HG03342 (cell line): ENCODE measurements around the gene TGIF2.
"Not testable (repeated sequence)": the region's sequence is repeated elsewhere in the genome, so short reads cannot be mapped to it uniquely, and the experiment has no call there.

Experiments
- ATAC-seq: cut with Tn5 transposase; IDR thresholded peaks from one replicate; pipeline ENCODE4 v1.9.1; 2021; ENCODE audit warnings: mild to moderate bottlenecking, moderate library complexity; ENCODE audit not compliant: unreplicated experiment

TGIF2 gene

GRCh38 chr20:36607586-36608387 lies 34.4 kb downstream of the TGIF2 start:
- ATAC-seq, result no peak

DNA sequence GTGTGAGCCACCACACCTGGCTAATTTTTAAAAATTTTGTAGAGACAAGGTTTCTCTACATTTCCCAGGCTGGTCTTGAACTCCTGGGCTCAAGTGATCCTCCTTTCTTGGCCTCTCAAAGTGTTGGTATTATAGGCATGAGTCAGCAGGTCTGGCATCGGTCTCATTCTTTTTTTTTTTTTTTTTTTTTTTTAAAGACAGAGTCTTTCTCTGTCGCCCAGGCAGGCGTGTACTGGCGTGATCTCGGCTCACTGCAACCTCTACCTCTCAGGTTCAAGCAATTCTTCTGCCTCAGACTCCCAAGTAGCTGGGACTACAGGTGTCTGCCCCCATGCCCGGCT lies 35.0 kb downstream of the TGIF2 start:
- ATAC-seq, result not testable (repeated sequence)

DNA sequence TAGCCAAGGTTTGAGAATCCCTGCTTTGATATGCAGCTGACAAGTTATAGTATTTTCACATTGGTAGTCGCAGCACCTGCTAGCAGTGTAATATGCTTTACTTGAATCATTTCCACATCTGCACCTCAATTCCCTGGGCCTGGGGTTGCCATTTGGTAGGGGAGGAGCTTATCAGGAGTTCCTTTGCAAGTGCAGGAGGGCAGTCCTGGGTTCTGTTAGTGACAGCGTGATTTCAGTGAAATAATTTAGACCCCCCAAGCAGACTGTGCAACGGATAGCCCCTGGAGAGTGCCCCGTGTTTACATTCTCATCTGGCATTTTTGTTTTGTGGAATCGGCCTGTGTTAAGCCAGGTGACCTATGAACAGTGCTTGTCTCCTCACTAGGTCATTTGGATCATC lies 38.2 kb downstream of the TGIF2 start:
- ATAC-seq, result no peak

DNA sequence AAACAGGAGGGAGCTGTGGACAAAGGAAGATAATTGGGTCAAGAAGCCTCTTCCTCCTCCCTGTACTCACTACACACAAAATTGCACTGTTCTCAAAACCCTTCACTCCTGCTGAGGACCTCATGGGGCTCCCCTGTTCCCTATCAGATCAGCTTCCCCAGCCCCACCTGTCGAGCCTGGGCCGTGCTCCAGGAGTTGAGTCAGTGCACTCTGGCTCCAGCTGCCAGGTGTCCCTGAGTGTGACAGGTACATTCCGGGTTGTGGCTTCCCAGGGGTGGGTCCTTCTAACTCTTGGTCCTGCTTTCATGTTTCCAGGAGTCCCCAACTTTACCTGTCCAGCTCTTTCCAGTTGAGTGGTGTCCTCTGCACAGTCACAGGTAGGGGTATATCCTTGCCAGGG lies 40.6 kb downstream of the TGIF2 start:
- no peak for ATAC-seq

- ATAC-seq, result no peak
Measured at GRCh38 chr20:36614781-36615557, 41.6 kb downstream of the TGIF2 start.

DNA sequence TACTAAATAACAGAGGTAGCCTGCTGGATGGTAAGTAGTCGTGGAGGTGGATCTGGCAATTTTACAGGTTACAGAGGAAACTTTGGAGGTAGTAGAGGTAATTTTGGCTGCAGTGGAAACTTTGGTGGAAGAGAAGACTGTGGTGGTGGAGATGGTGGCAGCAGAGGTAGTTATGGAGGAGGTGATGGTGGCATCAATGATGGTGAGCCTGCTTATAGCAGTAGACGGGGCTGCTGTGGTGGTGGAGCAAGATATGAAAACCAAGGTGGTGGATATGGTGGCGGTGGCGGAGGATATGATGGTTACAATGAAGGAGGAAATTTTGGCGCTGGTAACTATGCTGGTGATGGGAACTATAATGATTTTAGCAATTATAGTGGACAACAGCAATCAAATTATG lies 47.5 kb downstream of the TGIF2 start:
- no peak for ATAC-seq

DNA sequence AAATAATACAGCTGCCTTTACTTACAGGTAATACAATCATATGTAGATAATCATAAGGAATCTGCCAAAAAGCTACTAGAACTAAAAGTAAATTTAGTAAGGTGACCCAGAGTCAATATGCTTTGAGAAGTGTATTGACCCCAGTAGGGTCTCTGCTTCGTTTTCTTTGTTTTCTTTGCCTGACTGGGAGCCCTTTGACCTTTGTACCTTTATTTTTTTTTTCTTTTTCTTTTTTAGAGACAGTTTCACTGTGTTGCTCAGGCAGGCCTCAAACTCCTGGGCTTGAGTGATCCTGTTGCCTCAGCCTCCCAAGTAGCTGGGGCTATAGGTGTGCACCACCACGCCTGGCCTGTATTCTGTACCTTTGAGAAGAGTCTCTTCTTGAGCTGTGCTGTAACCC lies 50.0 kb downstream of the TGIF2 start:
- ATAC-seq, result no peak

- ATAC-seq, result no peak
Measured at GRCh38 chr20:36624068-36624943, 50.9 kb downstream of the TGIF2 start.

DNA sequence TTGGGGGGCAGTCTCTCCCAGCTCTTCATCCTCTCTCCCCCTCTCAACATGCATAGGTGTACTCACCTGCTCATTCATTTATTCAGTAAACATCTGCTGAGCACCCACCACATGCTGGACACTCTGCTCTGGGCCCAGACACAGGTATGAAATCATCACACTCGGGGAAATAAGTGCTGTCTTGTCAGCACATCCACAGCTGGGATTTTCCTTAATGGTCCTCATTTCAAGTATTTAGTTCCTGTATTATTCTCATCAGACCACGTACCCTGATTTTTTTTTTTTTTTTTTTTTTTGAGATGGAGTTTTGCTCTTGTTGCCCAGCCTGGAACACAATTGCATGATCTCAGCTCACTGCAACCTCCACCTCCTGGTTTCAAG lies 51.5 kb downstream of the TGIF2 start:
- no peak for ATAC-seq

- no peak for ATAC-seq
Measured at GRCh38 chr20:36628076-36628475, 54.7 kb downstream of the TGIF2 start.

GRCh38 chr20:36629719-36630681 lies 56.6 kb downstream of the TGIF2 start:
- ATAC-seq, result peak; percentile 69

GRCh38 chr20:36631646-36632045 lies 58.2 kb downstream of the TGIF2 start:
- ATAC-seq, result no peak

DNA sequence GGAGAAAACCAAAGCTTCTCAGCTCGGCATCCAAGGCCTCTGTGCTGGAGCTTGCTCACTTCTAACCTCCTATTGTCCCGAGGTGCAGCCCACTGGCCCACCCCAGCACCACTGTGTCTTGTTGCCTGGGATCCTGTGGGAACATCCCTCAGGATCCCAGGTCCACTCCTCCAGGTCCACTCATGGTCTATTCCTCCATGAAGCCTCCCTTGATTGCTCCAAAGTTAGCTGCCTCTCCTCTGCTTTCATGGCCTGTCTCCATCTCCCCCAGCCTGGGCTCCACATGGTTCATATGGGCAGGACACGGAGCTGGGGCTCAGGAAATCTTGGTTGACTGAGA lies 58.7 kb downstream of the TGIF2 start:
- no peak for ATAC-seq

DNA sequence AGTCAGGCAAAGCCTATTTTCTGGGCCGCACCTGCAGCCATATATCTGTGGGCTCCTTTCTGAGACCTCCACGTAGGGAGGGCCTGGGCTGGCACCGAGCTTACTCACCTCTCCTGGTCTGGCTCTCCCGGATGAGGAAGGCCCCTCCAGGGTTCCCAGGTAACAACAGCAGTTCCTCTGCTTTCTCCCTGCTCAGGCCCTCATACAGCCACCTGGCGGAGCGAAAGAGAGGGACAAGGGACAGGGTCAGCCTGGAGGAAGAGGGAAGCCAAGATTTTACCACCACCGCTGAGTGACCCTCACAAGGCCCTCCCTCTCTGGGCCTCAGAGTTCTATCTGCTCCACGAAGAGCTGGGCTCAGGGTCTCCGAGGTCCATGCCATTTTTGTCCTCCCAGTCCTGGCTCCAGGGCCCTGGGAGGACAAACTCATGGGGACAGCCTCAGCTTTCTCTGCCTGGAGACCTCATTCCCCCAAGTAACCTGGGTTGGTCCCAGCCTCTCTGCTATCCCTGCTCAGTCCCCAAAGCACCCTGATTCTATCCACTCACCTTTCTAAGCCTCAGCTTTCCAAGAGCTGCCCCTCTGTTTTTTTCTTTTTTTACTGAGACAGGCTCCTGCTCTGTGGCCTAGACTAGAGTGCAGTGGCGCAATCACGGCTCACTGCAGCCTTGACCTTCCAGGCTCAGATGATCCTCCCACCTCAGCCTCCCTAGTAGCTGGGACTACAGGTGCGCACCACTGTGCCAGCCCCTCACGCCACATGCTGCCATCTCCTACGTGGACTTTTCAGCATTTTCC lies 59.3 kb downstream of the TGIF2 start:
- ATAC-seq, result no peak

DNA sequence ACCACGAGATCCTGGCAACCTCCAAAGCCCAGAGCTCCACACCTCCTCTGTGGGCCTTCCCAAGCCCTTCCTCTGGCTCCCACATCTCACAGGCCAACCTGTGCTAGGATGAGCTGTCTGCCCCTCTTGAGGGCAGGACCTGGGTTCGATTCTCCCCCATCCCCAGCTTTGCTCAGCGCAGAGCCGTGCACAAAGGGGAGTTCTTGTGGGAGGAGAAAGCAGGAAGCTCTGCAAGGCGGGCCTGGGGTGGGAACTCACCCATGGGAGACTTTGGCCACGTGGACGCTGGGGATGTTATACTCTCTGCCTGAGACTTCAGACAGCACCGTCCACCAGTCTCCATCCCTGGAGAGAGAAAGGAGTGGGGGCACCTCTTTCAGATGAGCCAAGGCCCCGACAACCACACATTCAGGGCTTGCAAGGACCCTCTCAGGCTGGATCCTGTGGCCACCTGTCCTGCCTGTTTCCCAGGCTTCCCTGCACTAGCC lies 59.9 kb downstream of the TGIF2 start:
- ATAC-seq, result no peak

GRCh38 chr20:36634342-36634741 lies 60.9 kb downstream of the TGIF2 start:
- ATAC-seq, result no peak

DNA sequence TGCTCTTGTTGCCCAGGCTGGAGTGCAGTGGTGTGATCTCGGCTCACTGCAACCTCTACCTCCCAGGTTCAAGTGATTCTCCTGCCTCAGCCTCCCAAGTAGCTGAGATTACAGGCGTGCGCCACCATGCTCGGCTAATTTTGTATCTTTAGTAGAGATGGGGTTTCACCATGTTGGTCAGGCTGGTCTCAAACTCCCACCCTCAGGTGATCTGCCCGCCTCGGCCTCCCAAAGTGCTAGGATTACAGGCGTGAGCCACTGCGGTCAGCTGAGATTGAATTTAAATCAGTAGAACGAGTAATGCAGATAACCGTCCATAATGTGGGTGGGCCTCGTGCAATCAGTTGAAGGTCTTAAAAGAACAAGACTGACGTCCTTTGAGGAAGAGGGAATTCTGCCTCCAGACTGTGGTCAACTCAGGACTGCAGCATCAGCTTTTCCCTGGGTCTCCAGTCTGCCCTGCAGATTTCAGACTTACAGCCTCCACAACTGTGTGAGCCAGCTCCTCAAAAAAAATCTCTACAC lies 65.5 kb downstream of the TGIF2 start:
- not testable (repeated sequence) for ATAC-seq

DNA sequence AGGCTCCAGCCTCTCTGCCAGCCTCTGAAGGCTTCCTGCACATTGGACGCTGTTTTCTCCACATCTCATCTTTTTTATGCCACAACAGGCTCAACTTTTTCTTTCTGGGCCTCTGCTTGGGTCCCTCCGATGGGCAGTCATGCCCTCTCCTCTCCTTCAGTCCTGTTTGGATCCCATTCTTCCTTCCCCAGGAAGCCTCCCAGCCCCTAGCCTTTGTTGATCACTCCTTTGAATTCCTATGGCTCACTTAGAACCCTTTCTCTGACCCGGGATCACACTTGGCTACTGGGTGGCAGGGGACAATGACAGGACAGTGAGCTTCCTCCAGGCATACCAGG lies 68.1 kb downstream of the TGIF2 start:
- ATAC-seq, result no peak

DNA sequence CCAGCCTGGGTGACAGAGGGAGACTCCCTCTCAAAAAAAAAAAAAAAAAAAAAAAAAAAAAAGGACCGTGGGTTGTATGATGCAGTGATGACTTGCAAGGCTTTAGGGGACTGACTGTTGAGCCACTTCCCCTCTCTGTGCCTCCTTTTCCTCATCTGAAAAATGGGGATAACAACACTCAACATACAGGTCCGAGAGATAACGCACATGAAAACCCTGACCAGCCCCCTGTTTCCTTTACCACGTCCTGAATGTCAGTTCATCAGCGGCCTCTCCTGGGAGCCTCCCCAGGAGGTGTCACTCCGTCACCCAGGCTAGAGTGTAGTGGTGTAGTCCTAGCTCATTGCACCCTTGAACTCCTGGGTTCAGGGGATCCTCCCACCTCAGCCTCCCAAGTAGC lies 68.7 kb downstream of the TGIF2 start:
- ATAC-seq, result no peak
